Neural crest cell (in vitro differentiated cells): ENCODE measurements around the gene NIPBL. TPM values are rescaled to one million over a fixed set of nuclear protein-coding genes. Genes with fewer than 3 reads are reported as not detected.
"Not testable (repeated sequence)": the region's sequence is repeated elsewhere in the genome, so short reads cannot be mapped to it uniquely, and the experiment has no call there.

Experiments used
- DNase-seq: peaks from one replicate; pipeline ENCODE4 v3.0.0; 2021; ENCODE audit warnings: low read depth, mixed read lengths, low spot score
- H3K27ac Mint-ChIP-seq: one replicate; pipeline ENCODE4 v1.8.0; 2021; ENCODE audit warnings: mild to moderate bottlenecking, mixed read lengths; ENCODE audit not compliant: unreplicated experiment
- H3K27me3 Mint-ChIP-seq: 2 replicates; pipeline ENCODE4 v1.8.0; 2021; ENCODE audit warnings: low read depth, mild to moderate bottlenecking, mixed read lengths
- H3K36me3 Mint-ChIP-seq: 2 replicates; pipeline ENCODE4 v1.8.0; 2021; ENCODE audit warnings: low read depth, mild to moderate bottlenecking, mixed read lengths
- H3K4me1 Mint-ChIP-seq: 2 replicates; pipeline ENCODE4 v1.8.0; 2021; ENCODE audit warnings: mixed read lengths
- H3K4me3 Mint-ChIP-seq: one replicate; pipeline ENCODE4 v1.8.0; 2021; ENCODE audit warnings: mild to moderate bottlenecking, mixed read lengths
- H3K9me3 Mint-ChIP-seq: 2 replicates; pipeline ENCODE4 v1.8.0; 2021; ENCODE audit warnings: mixed read lengths
- CTCF ChIP-seq: fragments of 200-600 bp; sonication (generic); conservative IDR thresholded peaks from 2 replicates; pipeline ENCODE4 v1.5.0; 2021; ENCODE audit warnings: antibody characterized with exemption, mild to moderate bottlenecking
- total RNA-seq: library from RNA; stranded (reverse); gene quantifications from 2 replicates; pipeline ENCODE4 v1.2.1, GENCODE V29; 2021

Gene NIPBL
- total RNA-seq, 1 donor from 2014 or later = 66.3 TPM

- no peak for TF ChIP-seq CTCF
- Mint-ChIP-seq H3K4me1 (peaks cover 8% of the 10 kb centered on the region), H3K4me3 (no peak overlapping the region), H3K9me3 (peaks cover 24% of the 10 kb centered on the region), H3K27ac (no peak overlapping the region), H3K27me3 (no peaks in the 10 kb centered on the region), H3K36me3 (peaks cover 30% of the 10 kb centered on the region)
- DNase-seq = no peak
Measured at GRCh38 chr5:36899860-36900259, 23.3 kb downstream of the NIPBL start.

GRCh38 chr5:36900283-36900682 is 23.7 kb downstream of the NIPBL start:
- no peak for TF ChIP-seq CTCF
- H3K4me3 Mint-ChIP-seq = no peak overlapping the region
- no peaks in the 10 kb centered on the region for H3K27me3 Mint-ChIP-seq
- peaks cover 26% of the 10 kb centered on the region for H3K36me3 Mint-ChIP-seq
- H3K27ac Mint-ChIP-seq = no peak overlapping the region
- H3K4me1 Mint-ChIP-seq = peaks cover 8% of the 10 kb centered on the region
- peaks cover 20% of the 10 kb centered on the region for H3K9me3 Mint-ChIP-seq
- DNase-seq = no peak

GRCh38 chr5:36901077-36901476 is 24.5 kb downstream of the NIPBL start:
- not testable (repeated sequence) for H3K27ac Mint-ChIP-seq, H3K27me3 Mint-ChIP-seq, H3K4me1 Mint-ChIP-seq, H3K4me3 Mint-ChIP-seq, DNase-seq
- peaks cover 16% of the 10 kb centered on the region for H3K9me3 Mint-ChIP-seq
- H3K36me3 Mint-ChIP-seq = peaks cover 21% of the 10 kb centered on the region

GRCh38 chr5:36901856-36902255 is 25.3 kb downstream of the NIPBL start:
- peaks cover 21% of the 10 kb centered on the region for H3K36me3 Mint-ChIP-seq
- H3K4me3 Mint-ChIP-seq = no peak overlapping the region
- H3K27me3 Mint-ChIP-seq = no peaks in the 10 kb centered on the region
- DNase-seq = no peak
- peaks cover 16% of the 10 kb centered on the region for H3K9me3 Mint-ChIP-seq
- H3K27ac Mint-ChIP-seq = no peak overlapping the region
- peaks cover 8% of the 10 kb centered on the region for H3K4me1 Mint-ChIP-seq
- no peak for TF ChIP-seq CTCF

GRCh38 chr5:36902353-36902752 is 25.8 kb downstream of the NIPBL start:
- H3K4me1 Mint-ChIP-seq = peaks cover 8% of the 10 kb centered on the region
- H3K9me3 Mint-ChIP-seq = peaks cover 16% of the 10 kb centered on the region
- H3K27me3 Mint-ChIP-seq = no peaks in the 10 kb centered on the region
- no peak for TF ChIP-seq CTCF
- H3K36me3 Mint-ChIP-seq = peaks cover 21% of the 10 kb centered on the region
- DNase-seq = no peak
- H3K4me3 Mint-ChIP-seq = no peak overlapping the region
- no peak overlapping the region for H3K27ac Mint-ChIP-seq

- DNase-seq = no peak
- no peaks in the 10 kb centered on the region for H3K27me3 Mint-ChIP-seq
- peaks cover 21% of the 10 kb centered on the region for H3K36me3 Mint-ChIP-seq
- H3K4me3 Mint-ChIP-seq = no peak overlapping the region
- no peak for TF ChIP-seq CTCF
- peaks cover 16% of the 10 kb centered on the region for H3K9me3 Mint-ChIP-seq
- no peak overlapping the region for H3K27ac Mint-ChIP-seq
- H3K4me1 Mint-ChIP-seq = peaks cover 3% of the 10 kb centered on the region
Measured at GRCh38 chr5:36904677-36905076, 28.1 kb downstream of the NIPBL start.
